Mesothelial cell of epicardium (in vitro differentiated cells): ENCODE results near the gene TMEM63C. TPM values are rescaled to one million over a fixed set of nuclear protein-coding genes. Genes with fewer than 3 reads are reported as not detected.

Experiments used
- DNase-seq, 2 experiments: peaks; one replicate each; pipeline ENCODE4 v3.0.0; 2021; ENCODE audit warnings: low spot score in 2 of 2; ENCODE audit not compliant: unreplicated experiment in 2 of 2
- H3K27ac Mint-ChIP-seq: 2 replicates; pipeline ENCODE4 v1.8.0; 2021; ENCODE audit warnings: mixed read lengths
- H3K27me3 Mint-ChIP-seq: 2 replicates; pipeline ENCODE4 v1.8.0; 2021; ENCODE audit warnings: low read depth, mixed read lengths
- H3K36me3 Mint-ChIP-seq: 2 replicates; pipeline ENCODE4 v1.8.0; 2021; ENCODE audit warnings: mixed read lengths
- H3K4me1 Mint-ChIP-seq: 2 replicates; pipeline ENCODE4 v1.8.0; 2021; ENCODE audit warnings: mixed read lengths
- H3K4me3 Mint-ChIP-seq: 2 replicates; pipeline ENCODE4 v1.8.0; 2021; ENCODE audit warnings: mild to moderate bottlenecking, moderate library complexity, mixed read lengths
- H3K9me3 Mint-ChIP-seq: 2 replicates; pipeline ENCODE4 v1.8.0; 2021; ENCODE audit warnings: mixed read lengths
- CTCF ChIP-seq: fragments of 200-600 bp; sonication (generic); IDR thresholded peaks from one replicate; pipeline ENCODE4 v1.5.0; 2021; ENCODE audit warnings: antibody characterized with exemption; ENCODE audit not compliant: unreplicated experiment
- total RNA-seq: library from RNA; stranded (reverse); gene quantifications from 3 replicates; pipeline ENCODE4 v1.2.1, GENCODE V29; 2021

Gene TMEM63C
- total RNA-seq, 1 donor from 2014 or later: 6.2 TPM

DNA sequence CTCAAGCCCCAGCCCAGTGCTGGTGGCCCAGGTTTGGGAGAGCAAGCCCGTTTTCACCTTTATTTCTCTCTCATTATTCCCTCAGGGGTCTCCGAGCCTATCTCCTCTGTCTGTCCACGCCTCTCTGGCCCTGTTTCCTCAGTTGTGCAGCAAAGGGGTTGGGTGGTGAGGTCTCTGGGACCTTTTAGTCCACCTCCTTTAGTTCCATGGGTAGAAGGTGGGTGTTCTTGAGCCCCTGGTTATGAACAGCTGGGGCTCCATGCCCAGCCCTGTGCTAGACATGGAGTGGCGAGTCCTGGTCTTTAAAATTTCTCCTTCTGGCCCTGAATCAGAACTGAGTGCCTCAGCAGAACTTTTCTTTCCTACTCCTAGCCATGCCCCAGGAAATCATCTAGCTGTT, 90.7 kb downstream of the TMEM63C start:
- peaks cover 3% of the 10 kb centered on the region for H3K4me1 Mint-ChIP-seq
- peak overlapping the region; percentile 20 for H3K4me3 Mint-ChIP-seq
- peaks cover 5% of the 10 kb centered on the region for H3K9me3 Mint-ChIP-seq
- H3K36me3 Mint-ChIP-seq: peaks cover 10% of the 10 kb centered on the region
- no peak for TF ChIP-seq CTCF
- peaks cover 58% of the 10 kb centered on the region for H3K27me3 Mint-ChIP-seq
- no peak for DNase-seq
- no peak overlapping the region for H3K27ac Mint-ChIP-seq

DNA sequence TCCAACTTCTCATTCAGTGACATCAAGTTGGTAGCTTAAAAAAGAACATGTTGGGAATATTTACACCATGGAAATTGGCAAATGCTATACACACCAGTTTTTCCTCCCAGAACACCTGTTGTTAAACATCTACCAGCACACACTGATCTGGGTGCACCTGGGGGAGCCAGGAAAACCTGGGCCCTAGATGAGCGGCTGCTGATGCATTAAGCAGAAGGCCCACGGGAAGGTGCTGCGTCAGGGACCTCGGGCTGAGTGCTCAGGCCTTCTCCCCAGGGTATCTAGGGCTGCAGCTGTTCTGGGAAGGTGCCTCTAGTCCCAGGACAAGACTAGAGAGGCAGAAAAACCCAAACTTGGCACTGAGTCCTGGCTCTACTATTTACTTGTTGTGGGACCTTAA, 92.2 kb downstream of the TMEM63C start:
- Mint-ChIP-seq H3K27ac (no peak overlapping the region), H3K36me3 (peaks cover 9% of the 10 kb centered on the region)

GRCh38 chr14:77275041-77275580, 93.5 kb downstream of the TMEM63C start:
- Mint-ChIP-seq H3K36me3 (peaks cover 10% of the 10 kb centered on the region), H3K4me1 (no peaks in the 10 kb centered on the region), H3K27ac (no peak overlapping the region), H3K4me3 (no peak overlapping the region), H3K9me3 (no peaks in the 10 kb centered on the region), H3K27me3 (peaks cover 33% of the 10 kb centered on the region)
- TF ChIP-seq CTCF: no peak
- DNase-seq: no peak

More for the DNA sequence above, 92.2 kb downstream of the TMEM63C start:
- DNase-seq: no peak
- peaks cover 44% of the 10 kb centered on the region for H3K27me3 Mint-ChIP-seq
- no peak overlapping the region for H3K4me3 Mint-ChIP-seq
- H3K4me1 Mint-ChIP-seq: peaks cover 3% of the 10 kb centered on the region
- H3K9me3 Mint-ChIP-seq: no peaks in the 10 kb centered on the region
- TF ChIP-seq CTCF: no peak

DNA sequence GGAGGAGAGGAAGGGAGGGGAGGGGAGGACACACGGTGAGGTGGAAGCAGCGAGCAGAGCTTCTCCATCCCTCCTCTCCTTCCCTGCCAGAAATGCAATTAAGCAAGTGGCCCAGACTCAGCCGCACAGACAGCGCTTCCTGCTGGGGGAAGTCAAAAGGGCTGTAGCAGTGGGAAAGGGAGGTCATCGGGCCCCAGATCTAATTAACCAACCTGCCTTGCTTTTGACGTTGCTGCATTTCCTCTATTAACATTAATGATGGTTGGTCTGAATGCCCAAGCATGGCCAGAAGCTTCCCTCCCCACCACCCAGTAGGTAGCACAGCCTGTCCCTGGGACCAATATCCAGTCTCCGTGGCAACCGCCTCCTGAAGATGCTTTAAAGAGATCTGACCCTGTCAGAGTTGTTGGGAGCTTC, 94.0 kb downstream of the TMEM63C start:
- no peak for DNase-seq
- peaks cover 12% of the 10 kb centered on the region for H3K36me3 Mint-ChIP-seq
- H3K4me1 Mint-ChIP-seq: no peaks in the 10 kb centered on the region
- no peak overlapping the region for H3K4me3 Mint-ChIP-seq
- H3K9me3 Mint-ChIP-seq: no peaks in the 10 kb centered on the region
- peaks cover 29% of the 10 kb centered on the region for H3K27me3 Mint-ChIP-seq
- H3K27ac Mint-ChIP-seq: no peak overlapping the region
- TF ChIP-seq CTCF: no peak

DNA sequence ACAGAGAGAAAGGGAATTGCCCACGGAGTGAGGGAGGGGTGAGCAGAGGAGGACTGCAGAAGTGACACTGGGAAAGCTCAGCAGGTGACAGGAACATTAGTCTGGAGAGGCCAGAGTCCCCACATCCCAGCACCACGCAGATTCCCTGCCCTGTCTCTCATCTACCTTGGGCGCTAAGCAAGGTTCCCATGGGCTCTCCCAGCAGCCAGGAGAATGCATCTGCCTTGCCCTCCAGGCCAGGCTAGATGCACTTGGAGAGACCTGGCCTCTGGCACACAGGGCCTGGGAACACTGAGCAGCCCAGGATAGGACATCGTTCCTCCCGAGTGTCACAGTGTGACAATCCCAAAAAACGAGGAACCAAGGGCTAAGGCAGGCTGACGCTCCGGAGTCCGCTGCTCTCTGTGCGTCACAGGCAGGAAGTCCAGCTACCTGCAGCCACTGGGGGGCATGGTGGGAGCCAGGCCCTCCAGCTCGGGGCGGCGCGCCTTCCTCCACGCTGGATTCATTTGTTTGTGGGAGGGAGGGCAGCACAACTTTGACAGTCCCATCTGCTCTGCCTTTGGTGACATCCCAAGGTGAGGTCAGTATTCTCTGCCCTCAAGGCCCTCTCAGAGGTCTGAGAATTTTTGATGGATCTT, 94.8 kb downstream of the TMEM63C start:
- Mint-ChIP-seq H3K4me1 (no peaks in the 10 kb centered on the region), H3K27me3 (peaks cover 24% of the 10 kb centered on the region), H3K36me3 (peaks cover 12% of the 10 kb centered on the region), H3K4me3 (no peak overlapping the region), H3K9me3 (no peaks in the 10 kb centered on the region), H3K27ac (no peak overlapping the region)
- TF ChIP-seq CTCF: no peak
- no peak for DNase-seq

DNA sequence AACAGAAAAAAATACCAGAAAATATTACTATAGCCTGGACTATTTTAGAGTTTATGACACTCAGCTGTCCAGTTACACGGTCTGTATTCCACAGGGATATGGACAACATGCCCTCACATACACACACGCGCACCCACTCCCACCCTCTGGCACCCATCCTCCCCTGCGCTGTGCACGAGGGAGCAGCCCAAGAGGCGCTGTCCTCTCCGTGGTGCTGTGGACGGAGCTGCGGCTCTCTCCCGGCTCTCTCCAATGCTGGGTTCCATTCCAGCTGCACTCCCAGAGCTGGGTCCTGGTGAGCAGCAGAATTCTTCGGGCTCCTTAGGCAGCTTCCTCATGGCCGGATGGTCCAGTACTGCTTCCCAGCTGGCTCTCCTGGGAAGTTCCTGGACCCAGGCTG, 95.4 kb downstream of the TMEM63C start:
- Mint-ChIP-seq H3K9me3 (no peaks in the 10 kb centered on the region), H3K4me1 (no peaks in the 10 kb centered on the region), H3K27me3 (peaks cover 19% of the 10 kb centered on the region), H3K4me3 (no peak overlapping the region), H3K27ac (no peak overlapping the region), H3K36me3 (peaks cover 12% of the 10 kb centered on the region)
- TF ChIP-seq CTCF: no peak
- DNase-seq: no peak
